NB4 (cell line): ENCODE measurements around the gene RBBP8NL.

Source experiments
- CTCF ChIP-seq: IDR thresholded peaks from one replicate; pipeline ENCODE4 v1.5.1; 2012; ENCODE audit warnings: low read depth, low read length
- MYC ChIP-seq: IDR thresholded peaks from 2 replicates; pipeline ENCODE4 v1.6.1; 2011; ENCODE audit warnings: low read depth, low read length
- POLR2A ChIP-seq: IDR thresholded peaks from 2 replicates; pipeline ENCODE4 v1.6.1; 2011; ENCODE audit warnings: mild to moderate bottlenecking; ENCODE audit not compliant: insufficient read length; ENCODE audit errors: extremely low read depth

GRCh38 chr20:62454904-62455636 lies 27.7 kb upstream of the RBBP8NL start:
- no peak for TF ChIP-seq CTCF
- no peak for TF ChIP-seq POLR2A
- TF ChIP-seq MYC = no peak
